HL-60 (cell line): ENCODE measurements around the gene SH3BP2.

Source experiments
- GABPA ChIP-seq: IDR thresholded peaks from 2 replicates; pipeline ENCODE4 v1.6.1; 2012; ENCODE audit warnings: low read depth
- POLR2AphosphoS5 ChIP-seq: IDR thresholded peaks from 2 replicates; pipeline ENCODE4 v1.6.1; 2012; ENCODE audit warnings: low read depth
- REST ChIP-seq: IDR thresholded peaks from 2 replicates; pipeline ENCODE4 v1.6.1; 2012; ENCODE audit warnings: low read depth; ENCODE audit not compliant: insufficient replicate concordance
- SPI1 ChIP-seq: IDR thresholded peaks from 2 replicates; pipeline ENCODE4 v1.6.1; 2012; ENCODE audit warnings: low read depth, mild to moderate bottlenecking, borderline replicate concordance
- TF ChIP-seq, protein P1 (sequence below): IDR thresholded peaks from one replicate; pipeline ENCODE4 v1.5.1; 2011; ENCODE audit warnings: low read length, control low read depth, inconsistent platforms; ENCODE audit not compliant: insufficient read depth

DNA sequence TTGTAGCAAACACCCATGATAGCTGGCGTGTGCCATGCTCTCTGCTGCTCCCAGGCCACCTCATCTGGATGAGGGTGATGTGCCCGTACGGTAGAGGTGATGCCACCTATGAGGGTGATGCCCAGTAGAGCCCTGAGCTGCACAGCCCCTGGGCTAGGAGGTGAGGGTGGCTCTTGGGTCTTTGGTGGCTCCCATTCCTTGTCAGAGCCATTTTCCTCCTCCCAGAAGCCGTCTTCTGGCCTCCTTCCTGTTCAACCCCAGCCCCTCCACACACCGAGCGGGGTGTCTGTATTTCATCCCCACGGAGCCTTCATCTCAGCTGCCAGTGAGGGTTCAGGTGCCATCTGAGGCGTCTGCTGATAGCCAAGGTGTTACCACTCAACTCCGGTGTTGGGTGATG lies 24.8 kb upstream of the SH3BP2 start:
- TF ChIP-seq GABPA: no peak
- no peak for TF ChIP-seq SPI1
- TF ChIP-seq, protein P1, sequence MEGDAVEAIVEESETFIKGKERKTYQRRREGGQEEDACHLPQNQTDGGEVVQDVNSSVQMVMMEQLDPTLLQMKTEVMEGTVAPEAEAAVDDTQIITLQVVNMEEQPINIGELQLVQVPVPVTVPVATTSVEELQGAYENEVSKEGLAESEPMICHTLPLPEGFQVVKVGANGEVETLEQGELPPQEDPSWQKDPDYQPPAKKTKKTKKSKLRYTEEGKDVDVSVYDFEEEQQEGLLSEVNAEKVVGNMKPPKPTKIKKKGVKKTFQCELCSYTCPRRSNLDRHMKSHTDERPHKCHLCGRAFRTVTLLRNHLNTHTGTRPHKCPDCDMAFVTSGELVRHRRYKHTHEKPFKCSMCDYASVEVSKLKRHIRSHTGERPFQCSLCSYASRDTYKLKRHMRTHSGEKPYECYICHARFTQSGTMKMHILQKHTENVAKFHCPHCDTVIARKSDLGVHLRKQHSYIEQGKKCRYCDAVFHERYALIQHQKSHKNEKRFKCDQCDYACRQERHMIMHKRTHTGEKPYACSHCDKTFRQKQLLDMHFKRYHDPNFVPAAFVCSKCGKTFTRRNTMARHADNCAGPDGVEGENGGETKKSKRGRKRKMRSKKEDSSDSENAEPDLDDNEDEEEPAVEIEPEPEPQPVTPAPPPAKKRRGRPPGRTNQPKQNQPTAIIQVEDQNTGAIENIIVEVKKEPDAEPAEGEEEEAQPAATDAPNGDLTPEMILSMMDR: no peak
- TF ChIP-seq POLR2AphosphoS5: no peak
- no peak for TF ChIP-seq REST
